GM10248 (cell line): ENCODE data around the gene ZBTB33.

Experiments
- CTCF ChIA-PET: fragments of 300-600 bp; sonication (Branson Sonifier 250); formaldehyde crosslinking; extraction: SDS; loops from one replicate; lab custom pipeline; 2021; ENCODE audit warnings: antibody characterized with exemption; lab: Yijun Ruan, JAX
- POLR2A ChIA-PET: fragments of 350-650 bp; sonication (Branson Sonifier 250); formaldehyde crosslinking; extraction: SDS; loops from one replicate; lab custom pipeline; 2020; ENCODE audit warnings: antibody characterized with exemption; lab: Yijun Ruan, JAX
- DNase-seq: peaks from one replicate; pipeline ENCODE4 v3.0.0; 2012; ENCODE audit errors: extremely low spot score
- CTCF ChIP-seq: IDR thresholded peaks from 2 replicates; pipeline ENCODE4 v1.5.1; 2012; ENCODE audit warnings: mild to moderate bottlenecking, low read depth; ENCODE audit errors: extremely low read depth, missing control alignments, control extremely low read depth

Gene ZBTB33

GRCh38 chrX:120305531-120306141 lies 55.0 kb downstream of the ZBTB33 start:
- ChIA-PET CTCF (no interaction called here), POLR2A (no interaction called here)
- no peak for TF ChIP-seq CTCF
- no peak for DNase-seq

- TF ChIP-seq CTCF = no peak
- CTCF ChIA-PET = no interaction called here
- DNase-seq = no peak
- POLR2A ChIA-PET = no interaction called here
These were observed 56.0 kb downstream of the ZBTB33 start for GRCh38 chrX:120306630-120307029.
